Cardiac fibroblast (primary cell): ENCODE data around the gene ABCC4.

Experiments used
- DNase-seq, 2 donors: peaks; one replicate each; pipeline versions ENCODE4 v3.0.0 to v3.0.0-alpha.2; 2010; ENCODE audit warnings: low read depth in 2 of 2
- H3K4me3 ChIP-seq, 2 donors: replicated peaks in 1 of 2; 1 replicate in 1 of 2; 2 replicates in 1 of 2; pipeline ENCODE4 v1.5.1; 2011; ENCODE audit warnings: low read depth in 2 of 2, low read length in 2 of 2, mild to moderate bottlenecking in 2 of 2, moderate library complexity in 1 of 2
- TF ChIP-seq, protein P1 (sequence below): IDR thresholded peaks from one replicate; pipeline ENCODE4 v1.5.1; 2011; ENCODE audit warnings: low read depth, mild to moderate bottlenecking, low read length, inconsistent platforms

ABCC4 gene

DNA sequence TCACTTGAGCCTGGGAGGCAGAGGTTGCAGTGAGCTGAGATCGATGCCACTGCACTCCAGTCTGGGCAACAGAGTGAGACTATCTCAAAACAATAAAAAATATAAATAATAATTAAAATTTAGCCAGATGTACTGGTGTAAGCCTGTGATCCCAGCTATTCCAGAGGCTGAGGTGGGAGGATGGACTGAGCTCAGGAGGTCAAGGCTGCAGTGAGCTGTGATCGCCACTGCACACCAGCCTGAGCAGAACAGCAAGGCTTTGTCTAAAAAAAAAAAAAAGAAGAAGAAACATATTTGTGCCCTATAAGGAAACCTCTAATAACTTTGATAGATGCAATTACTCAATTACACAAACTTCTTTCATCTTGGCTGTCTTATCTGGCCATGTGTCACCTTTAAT is 52.3 kb downstream of the ABCC4 start:
- H3K4me3 ChIP-seq = no peak overlapping the region
- TF ChIP-seq, protein P1, sequence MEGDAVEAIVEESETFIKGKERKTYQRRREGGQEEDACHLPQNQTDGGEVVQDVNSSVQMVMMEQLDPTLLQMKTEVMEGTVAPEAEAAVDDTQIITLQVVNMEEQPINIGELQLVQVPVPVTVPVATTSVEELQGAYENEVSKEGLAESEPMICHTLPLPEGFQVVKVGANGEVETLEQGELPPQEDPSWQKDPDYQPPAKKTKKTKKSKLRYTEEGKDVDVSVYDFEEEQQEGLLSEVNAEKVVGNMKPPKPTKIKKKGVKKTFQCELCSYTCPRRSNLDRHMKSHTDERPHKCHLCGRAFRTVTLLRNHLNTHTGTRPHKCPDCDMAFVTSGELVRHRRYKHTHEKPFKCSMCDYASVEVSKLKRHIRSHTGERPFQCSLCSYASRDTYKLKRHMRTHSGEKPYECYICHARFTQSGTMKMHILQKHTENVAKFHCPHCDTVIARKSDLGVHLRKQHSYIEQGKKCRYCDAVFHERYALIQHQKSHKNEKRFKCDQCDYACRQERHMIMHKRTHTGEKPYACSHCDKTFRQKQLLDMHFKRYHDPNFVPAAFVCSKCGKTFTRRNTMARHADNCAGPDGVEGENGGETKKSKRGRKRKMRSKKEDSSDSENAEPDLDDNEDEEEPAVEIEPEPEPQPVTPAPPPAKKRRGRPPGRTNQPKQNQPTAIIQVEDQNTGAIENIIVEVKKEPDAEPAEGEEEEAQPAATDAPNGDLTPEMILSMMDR = no peak
- DNase-seq = no peak

DNA sequence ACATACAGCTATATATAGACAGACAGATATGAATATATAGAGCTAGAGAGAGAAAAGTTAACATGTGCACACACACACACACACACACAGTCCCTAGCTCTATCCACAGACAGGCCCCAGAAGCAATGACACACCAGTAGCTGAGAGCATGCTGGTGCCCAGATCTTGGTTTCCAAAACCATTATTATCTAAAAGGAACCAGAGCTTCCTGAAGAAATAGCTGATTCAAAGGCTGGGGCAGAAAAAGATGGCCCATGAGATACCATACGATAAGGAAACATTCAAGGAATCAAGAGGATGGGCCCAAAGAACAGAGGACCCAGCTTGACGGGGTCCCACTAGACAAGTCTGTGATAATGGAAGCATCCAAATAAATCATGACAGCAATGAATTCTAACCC is 53.4 kb downstream of the ABCC4 start:
- no peak for DNase-seq
- H3K4me3 ChIP-seq = no peak overlapping the region
- TF ChIP-seq, protein P1 = no peak

DNA sequence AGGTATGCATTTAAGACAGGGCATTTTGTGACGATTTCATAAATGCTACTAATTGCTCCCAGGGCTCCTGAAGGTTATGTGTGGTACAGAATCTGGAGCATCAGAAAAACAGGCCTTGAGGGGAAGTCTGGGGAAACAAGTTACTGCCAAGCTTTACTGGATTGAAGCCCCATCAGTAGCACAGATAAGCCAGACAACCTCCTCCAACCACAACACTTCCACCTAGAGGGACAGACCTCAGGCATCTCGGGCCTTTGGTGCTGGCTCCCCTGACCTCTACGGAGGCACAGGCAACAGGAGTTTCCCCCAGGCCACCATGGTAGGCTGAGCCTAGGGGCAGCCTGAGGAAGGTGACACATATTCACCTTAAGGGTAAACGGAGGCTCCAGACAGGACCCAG is 54.1 kb downstream of the ABCC4 start:
- TF ChIP-seq, protein P1 = no peak
- H3K4me3 ChIP-seq = no peak overlapping the region
- DNase-seq = no peak

DNA sequence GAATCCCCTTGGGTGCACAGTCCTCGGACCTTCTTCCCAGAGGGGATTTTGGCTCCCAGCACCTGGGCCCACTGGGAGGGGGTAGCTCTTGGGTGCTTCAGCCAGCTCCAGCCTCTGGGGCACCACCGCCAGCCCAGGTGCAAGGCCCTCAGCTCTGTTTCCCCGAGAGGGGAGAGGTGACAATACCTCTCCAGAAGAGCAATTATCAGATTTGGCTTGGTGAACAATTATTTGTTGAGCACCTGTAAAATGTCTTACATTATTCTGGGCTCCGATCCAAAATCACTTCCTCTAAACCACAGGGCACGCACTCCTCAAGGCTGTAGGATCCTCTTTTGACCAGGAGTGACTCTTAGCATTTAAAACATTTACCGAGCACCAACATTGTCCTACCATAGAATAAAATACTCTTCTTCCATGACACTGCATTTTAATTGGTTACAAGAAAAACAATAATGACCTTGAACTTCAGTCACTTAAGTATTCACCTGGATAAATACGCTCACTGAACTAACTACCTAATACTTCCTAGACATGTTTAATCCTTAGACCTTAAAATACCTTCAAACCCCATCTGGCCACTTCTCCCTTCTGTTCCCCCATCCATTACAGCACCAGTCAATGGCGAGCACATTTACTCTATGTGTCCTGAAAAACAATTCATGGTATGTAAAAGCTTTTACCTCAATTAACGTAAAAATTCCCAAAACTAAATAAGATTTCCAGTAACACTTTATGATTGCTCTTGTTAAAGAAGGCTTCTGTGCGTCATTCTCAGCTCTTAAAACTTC is 54.8 kb downstream of the ABCC4 start:
- H3K4me3 ChIP-seq = no peak overlapping the region
- TF ChIP-seq, protein P1 = no peak
- no peak for DNase-seq

DNA sequence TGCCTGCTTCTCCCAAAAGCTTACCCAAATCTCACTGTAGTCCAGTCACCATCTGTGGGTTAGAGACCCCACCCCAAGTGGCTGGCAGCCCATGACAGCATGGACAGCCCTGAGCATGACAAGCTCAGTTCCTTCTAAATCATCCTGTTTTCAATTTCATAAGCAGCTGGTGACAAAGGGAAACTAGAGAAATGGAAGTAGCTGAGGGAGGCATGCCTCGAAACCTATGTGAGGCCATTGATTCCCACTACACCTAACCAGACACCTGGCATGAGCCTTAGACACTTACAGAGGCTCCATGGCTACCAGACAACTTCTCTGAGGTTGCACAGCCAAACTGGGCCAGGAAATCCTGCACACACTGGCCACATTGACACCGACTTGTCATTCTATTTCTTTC is 56.2 kb downstream of the ABCC4 start:
- no peak overlapping the region for H3K4me3 ChIP-seq
- TF ChIP-seq, protein P1 = no peak
- DNase-seq = no peak

DNA sequence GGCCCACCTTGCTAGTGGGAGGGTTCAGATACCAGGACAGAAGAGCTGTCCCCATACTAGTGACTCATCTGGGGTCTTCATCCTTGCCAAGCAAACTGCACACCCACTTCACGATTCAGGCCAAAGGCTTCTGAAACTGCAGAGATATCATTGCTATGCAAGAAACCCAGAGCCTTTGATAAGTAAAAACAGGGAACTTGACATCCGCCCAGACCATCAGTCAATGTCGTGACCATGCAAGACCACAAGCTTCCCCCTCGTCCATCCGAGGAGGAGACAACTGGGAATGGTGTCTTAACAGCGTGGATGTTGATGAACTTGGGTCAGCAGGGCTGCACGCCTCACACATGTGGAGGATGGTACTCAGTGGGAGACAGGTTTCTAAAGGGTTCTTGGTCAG is 58.0 kb downstream of the ABCC4 start:
- no peak overlapping the region for H3K4me3 ChIP-seq
- TF ChIP-seq, protein P1 = no peak
- DNase-seq = no peak

DNA sequence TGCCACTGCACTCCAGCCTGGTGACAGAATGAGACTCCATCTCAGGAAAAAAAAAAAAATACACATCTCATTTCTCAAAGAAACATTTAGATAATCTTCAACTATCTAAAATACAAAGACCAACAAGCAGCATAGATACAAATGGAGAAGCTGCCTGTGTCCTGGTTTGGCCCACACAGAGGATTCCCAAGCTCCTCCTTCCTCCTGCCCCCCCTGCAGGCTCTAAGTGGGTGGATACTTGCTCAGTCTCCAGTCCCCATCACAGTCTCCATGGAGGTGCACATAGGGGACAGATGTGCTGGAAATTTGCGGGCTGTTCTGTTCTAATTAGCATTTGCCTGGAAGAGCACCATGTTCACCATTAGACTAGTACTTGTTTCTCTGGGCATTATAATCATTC is 59.9 kb downstream of the ABCC4 start:
- TF ChIP-seq, protein P1 = no peak
- H3K4me3 ChIP-seq = no peak overlapping the region
- DNase-seq = no peak
